Endothelial cell of umbilical vein (primary cell): ENCODE results near the gene NMRK2. TPM values are rescaled to one million over a fixed set of nuclear protein-coding genes. Genes with fewer than 3 reads are reported as not detected.

Experiments used
- BruUV-seq: library from RNA; stranded (reverse); fragments of 400-500 nt; replicated peaks from 2 replicates; lab custom pipeline; 2021; lab: Mats Ljungman, UMichigan
- CTCF ChIA-PET: fragments of 300-600, 350-600 bp; sonication (Branson Sonifier 250); formaldehyde crosslinking; loops from one replicate; lab custom pipeline; 2021; ENCODE audit warnings: antibody characterized with exemption, inconsistent platforms; lab: Charles Lee
- POLR2A ChIA-PET: fragments of 300-600, 350-600 bp; sonication (Branson Sonifier 250); formaldehyde crosslinking; loops from one replicate; lab custom pipeline; 2021; ENCODE audit warnings: antibody characterized with exemption, inconsistent platforms; lab: Charles Lee
- DNase-seq: peaks from one replicate; pipeline ENCODE4 v3.0.0-alpha.2; 2011; ENCODE audit warnings: low read depth, low spot score
- FAIRE-seq: peaks from 2 replicates; lab custom pipeline; 2011; peaks lifted over from hg19 to GRCh38; lab: Jason Lieb, UNC
- H2AFZ ChIP-seq: 2 replicates; pipeline ENCODE4 v1.6.0; 2012; ENCODE audit warnings: low read depth, low read length, control low read depth, inconsistent platforms
- H3K27ac ChIP-seq: 2 replicates; pipeline ENCODE4 v1.5.1; 2011; ENCODE audit warnings: low read depth, mild to moderate bottlenecking, control low read depth, low read length, moderate library complexity; ENCODE audit not compliant: insufficient read depth
- H3K27me3 ChIP-seq, 2 experiments: 2 replicates each; pipeline versions ENCODE4 v1.6.0 to v1.6.1; 2011; ENCODE audit warnings: low read length in 2 of 2, mixed read lengths in 1 of 2; ENCODE audit not compliant: control insufficient read depth in 2 of 2, insufficient read depth in 2 of 2
- H3K36me3 ChIP-seq, 2 experiments: 2 replicates in 1 of 2; 3 replicates in 1 of 2; pipeline ENCODE4 v1.5.1; 2011; ENCODE audit warnings: low read length in 2 of 2, mild to moderate bottlenecking in 1 of 2, moderate library complexity in 1 of 2; ENCODE audit not compliant: control insufficient read depth in 2 of 2, insufficient read depth in 2 of 2; ENCODE audit errors: extremely low read depth in 1 of 2
- H3K4me1 ChIP-seq: 3 replicates; pipeline ENCODE4 v1.5.1; 2011; ENCODE audit warnings: mild to moderate bottlenecking, low read length; ENCODE audit not compliant: control insufficient read depth, insufficient read depth; ENCODE audit errors: extremely low read depth
- H3K4me2 ChIP-seq: 2 replicates; pipeline ENCODE4 v1.6.1; 2011; ENCODE audit warnings: low read length, control low read depth, mixed read lengths; ENCODE audit not compliant: insufficient read depth
- H3K4me3 ChIP-seq, 3 experiments: fragments of 200-600 bp in 1 of 3; sonication (generic), shearing (Covaris generic) in 1 of 3; replicated peaks in 1 of 3; 2 replicates each; pipeline ENCODE4 v1.5.1; 2011 to 2016; ENCODE audit warnings: control low read depth in 3 of 3, low read length in 3 of 3, mild to moderate bottlenecking in 2 of 3, inconsistent platforms in 1 of 3, low read depth in 1 of 3, moderate library complexity in 1 of 3; ENCODE audit not compliant: insufficient read depth in 1 of 3
- H3K79me2 ChIP-seq: 2 replicates; pipeline ENCODE4 v1.6.0; 2012; ENCODE audit warnings: low read length, inconsistent platforms; ENCODE audit not compliant: control insufficient read depth, insufficient read depth
- H3K9ac ChIP-seq: replicated peaks from 2 replicates; pipeline ENCODE3; 2011; ENCODE audit warnings: low read length, control low read depth; ENCODE audit not compliant: insufficient read depth; ENCODE audit errors: extremely low read depth
- H3K9me1 ChIP-seq: replicated peaks from 3 replicates; pipeline ENCODE4 v1.6.0; 2011; ENCODE audit warnings: mild to moderate bottlenecking, low read length; ENCODE audit not compliant: control insufficient read depth, insufficient read depth; ENCODE audit errors: extremely low read depth
- H3K9me3 ChIP-seq: replicated peaks from 2 replicates; pipeline ENCODE4 v1.5.1; 2012; ENCODE audit warnings: low read length, inconsistent platforms; ENCODE audit not compliant: control insufficient read depth, insufficient read depth
- H4K20me1 ChIP-seq: replicated peaks from 2 replicates; pipeline ENCODE3; 2011; ENCODE audit warnings: mild to moderate bottlenecking, low read length; ENCODE audit not compliant: control insufficient read depth, insufficient read depth; ENCODE audit errors: extremely low read depth
- CTCF ChIP-seq, 2 donors: IDR thresholded peaks; 1 replicate in 1 of 2; 2 replicates in 1 of 2; pipeline ENCODE4 v1.5.1; 2011; ENCODE audit warnings: low read length in 2 of 2, mild to moderate bottlenecking in 2 of 2, moderate library complexity in 2 of 2, control low read depth in 1 of 2, inconsistent platforms in 1 of 2, low read depth in 1 of 2; ENCODE audit not compliant: insufficient read depth in 1 of 2; ENCODE audit errors: extremely low read depth in 1 of 2
- POLR2A ChIP-seq: IDR thresholded peaks from 2 replicates; pipeline ENCODE4 v1.6.1; 2012; ENCODE audit warnings: low read depth, mild to moderate bottlenecking, control low read depth, low read length
- POLR2AphosphoS5 ChIP-seq: IDR thresholded peaks from 2 replicates; pipeline ENCODE4 v1.6.1; 2012; ENCODE audit warnings: low read depth, mild to moderate bottlenecking, control low read depth, low read length, moderate library complexity; ENCODE audit not compliant: insufficient read depth
- dilution Hi-C: fragments of 300-500 bp; cut with MboI; formaldehyde crosslinking; loops from one replicate; pipeline ENCODE4 v1.15.0; 2019; ENCODE audit warnings: low sequenced_read_pairs; ENCODE audit not compliant: extremely low pct_ligation_motif_present
- intact Hi-C: fragments of 100-400 bp; cut with micrococcal nuclease; formaldehyde crosslinking; loops from one replicate; pipeline ENCODE4 v1.10.0; 2022
- polyA plus RNA-seq, 4 experiments: library from polyadenylated mRNA; depleted of rRNA in 3 of 4; stranded (reverse) in 3 of 4; unstranded in 1 of 4; fragments of >200 nt; gene quantifications; 2 replicates each; pipeline versions ENCODE4 v1.2.1 to v1.2.3, GENCODE V29; 2011 to 2012; ENCODE audit warnings: missing spikeins in 1 of 4
- total RNA-seq: library from RNA; stranded (reverse); gene quantifications from 2 replicates; pipeline ENCODE4 v1.2.3, GENCODE V29; 2021

NMRK2 gene
- total and polyA plus RNA-seq, 2 donors (not counting 3 experiments of a cell fraction or from before 2014, with no cell fraction given) = not detected

DNA sequence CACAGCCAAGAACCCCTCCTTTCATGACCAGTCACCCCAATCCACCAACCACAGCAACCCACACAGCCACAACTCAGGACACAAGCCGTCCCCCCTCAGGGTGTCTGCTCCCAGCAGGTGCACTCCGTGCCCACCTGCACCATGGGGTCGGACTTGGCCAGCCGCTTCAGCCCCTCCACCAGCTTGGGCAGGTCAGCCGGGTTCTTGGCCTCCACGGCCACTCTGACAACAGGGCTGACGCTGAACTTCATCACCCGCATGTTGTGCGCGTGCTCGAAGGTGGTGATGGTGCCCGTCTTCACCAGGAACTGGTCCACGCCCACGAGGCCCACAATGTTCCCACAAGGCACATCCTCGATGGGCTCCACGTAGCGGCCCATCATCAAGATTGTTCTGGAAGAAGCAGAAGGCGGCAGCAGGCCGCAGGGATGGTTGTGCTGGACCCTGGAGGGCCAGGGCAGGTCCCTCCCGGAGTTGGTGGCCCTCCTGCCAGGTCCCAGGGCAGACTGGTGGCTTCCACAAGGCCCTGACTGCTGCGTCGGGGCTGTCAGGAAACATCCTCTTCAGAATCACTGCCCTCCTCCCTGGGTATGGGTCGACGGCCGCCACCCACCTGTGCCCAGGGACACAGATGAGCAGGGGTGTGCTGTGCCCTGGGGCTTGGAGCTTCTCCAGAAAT is 46.9 kb downstream of the NMRK2 start:
- Histone ChIP-seq H3K79me2 (peaks cover 93% of the 10 kb centered on the region), H3K9me1 (no peaks in the 10 kb centered on the region), H3K27ac (no peak overlapping the region), H3K4me2 (no peak overlapping the region), H3K27me3 (no peaks in the 10 kb centered on the region), H3K9me3 (no peaks in the 10 kb centered on the region), H4K20me1 (no peaks in the 10 kb centered on the region), H3K4me3 (no peak overlapping the region), H3K36me3 (peaks cover 62 to 85% of the 10 kb centered on the region in 2 experiments), H3K4me1 (peaks cover 13% of the 10 kb centered on the region), H3K9ac (no peak overlapping the region), H2AFZ (no peak overlapping the region)
- DNase-seq (no peak), FAIRE-seq (no peak)
- CTCF ChIA-PET = interaction anchor here (0.9 kb wide), 1 partner anchor 8 kb away, joined by 7 read pairs; no protein-coding TSS in a partner anchor
- POLR2A ChIA-PET = interaction anchor here (1.0 to 3.9 kb wide), 3 partner anchors 8 to 11 kb away, joined by 3 to 29 read pairs (median 4); partner anchors contain the start of gene DAPK3
- no TSS peak for BruUV-seq
- dilution Hi-C loops = no loop called here
- intact Hi-C loops = no loop called here
- TF ChIP-seq CTCF (IDR thresholded peaks at IDR 0.05; ENCODE audit: extremely low read depth in 1 of 2, insufficient read depth in 1 of 2, low read depth in 1 of 2, low read length in 2 of 2) (no peak), POLR2AphosphoS5 (peak; percentile 17), POLR2A (no peak)
